Ishikawa (cell line): ENCODE results near the gene TBC1D8.

ENCODE experiments used
- CEBPB ChIP-seq: IDR thresholded peaks from 2 replicates; pipeline ENCODE4 v1.6.1; 2012
- CREB1 ChIP-seq: IDR thresholded peaks from 2 replicates; pipeline ENCODE4 v1.6.1; 2012; ENCODE audit warnings: low read depth
- EP300 ChIP-seq: IDR thresholded peaks from 2 replicates; pipeline ENCODE4 v1.6.1; 2012; ENCODE audit warnings: borderline replicate concordance
- FOXM1 ChIP-seq: IDR thresholded peaks from 2 replicates; pipeline ENCODE4 v1.6.1; 2012; ENCODE audit warnings: low read depth, borderline replicate concordance
- MAX ChIP-seq: IDR thresholded peaks from 2 replicates; pipeline ENCODE4 v1.6.1; 2012
- NFIC ChIP-seq: IDR thresholded peaks from 2 replicates; pipeline ENCODE4 v1.6.1; 2012
- RAD21 ChIP-seq: IDR thresholded peaks from 2 replicates; pipeline ENCODE4 v1.6.1; 2012; ENCODE audit warnings: low read depth
- REST ChIP-seq: IDR thresholded peaks from 2 replicates; pipeline ENCODE4 v1.6.1; 2012; ENCODE audit warnings: low read depth, mild to moderate bottlenecking
- TAF1 ChIP-seq: IDR thresholded peaks from 2 replicates; pipeline ENCODE4 v1.6.1; 2012; ENCODE audit warnings: low read depth, mild to moderate bottlenecking
- TCF12 ChIP-seq: IDR thresholded peaks from 2 replicates; pipeline ENCODE4 v1.6.1; 2012; ENCODE audit warnings: low read depth
- TEAD4 ChIP-seq: IDR thresholded peaks from 2 replicates; pipeline ENCODE4 v1.6.1; 2012
- USF1 ChIP-seq: IDR thresholded peaks from 2 replicates; pipeline ENCODE4 v1.6.1; 2012
- YY1 ChIP-seq: IDR thresholded peaks from 2 replicates; pipeline ENCODE4 v1.6.1; 2012; ENCODE audit warnings: low read depth

GRCh38 chr2:101006065-101006715, 145.0 kb downstream of the TBC1D8 start:
- TF ChIP-seq RAD21: no peak
- TF ChIP-seq REST: no peak
- no peak for TF ChIP-seq TAF1
- TF ChIP-seq EP300: no peak
- no peak for TF ChIP-seq NFIC
- TF ChIP-seq CREB1: no peak
- no peak for TF ChIP-seq USF1
- no peak for TF ChIP-seq TEAD4
- TF ChIP-seq YY1: no peak
- no peak for TF ChIP-seq TCF12
- no peak for TF ChIP-seq MAX
- TF ChIP-seq CEBPB: no peak
- no peak for TF ChIP-seq FOXM1
